ENCODE data around the gene ARFGAP2. TPM values are rescaled to one million over a fixed set of nuclear protein-coding genes. Genes with fewer than 3 reads are reported as not detected.

Gene ARFGAP2
- polyA plus RNA-seq, 1 donor from 2014 or later, result 213 TPM

DNA sequence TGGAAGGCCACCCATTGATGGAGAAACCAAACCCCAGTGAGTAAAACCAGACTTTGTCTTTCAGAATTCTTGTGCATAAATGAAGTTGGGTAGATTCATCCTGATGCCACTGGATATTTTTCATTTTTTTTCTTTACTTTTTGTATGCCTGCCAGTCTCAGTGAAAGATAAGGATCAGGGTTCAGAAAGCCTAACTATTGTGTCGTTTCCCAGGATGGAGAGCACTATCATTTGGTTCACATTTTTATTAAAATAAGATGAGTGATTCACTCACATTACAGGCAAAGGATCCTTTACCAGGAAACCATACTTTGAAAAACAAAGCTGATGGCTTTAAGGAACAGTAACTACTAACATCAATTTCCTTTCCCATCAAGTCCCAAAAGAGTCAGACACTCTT, 52.0 kb downstream of the ARFGAP2 start (continued):
- no peak for TF ChIP-seq MXI1 (conservative IDR thresholded peaks at IDR 0.05; ENCODE audit: poor library complexity, severe bottlenecking)
- no peak for TF ChIP-seq RAD21 (conservative IDR thresholded peaks at IDR 0.05)
- no peak for TF ChIP-seq POLR2AphosphoS5 (IDR thresholded peaks at IDR 0.05)

DNA sequence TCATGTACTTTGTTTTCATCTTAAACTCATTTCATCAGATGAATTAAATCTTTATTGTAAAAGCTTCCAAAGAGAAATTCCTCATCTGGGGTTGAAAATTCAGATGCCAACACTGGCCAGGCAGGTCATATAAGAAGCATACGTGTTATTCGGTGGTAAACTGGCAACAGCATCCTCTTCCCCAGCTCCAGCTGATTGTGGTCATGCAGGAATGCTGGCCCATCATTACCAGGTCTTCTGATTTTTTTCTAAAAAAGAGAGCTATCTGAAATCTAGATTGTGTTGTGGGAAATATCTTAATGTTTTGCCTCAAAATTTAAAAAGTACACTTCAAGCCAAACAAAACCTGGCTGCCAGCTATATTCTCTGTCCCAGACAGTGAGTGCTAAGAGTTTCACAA, 53.6 kb downstream of the ARFGAP2 start:
- H3F3A ChIP-seq (ENCODE audit: insufficient read depth, low read length, poor library complexity, severe bottlenecking), result no peaks in the 10 kb centered on the region
- no peak overlapping the region for H3K4me3 ChIP-seq (ENCODE audit: low read length)
- H2AFZ ChIP-seq (ENCODE audit: low read depth, low read length), result no peak overlapping the region
- H3K27ac ChIP-seq (ENCODE audit: low read length), result no peak overlapping the region
- no peaks in the 10 kb centered on the region for H3K9me3 ChIP-seq (ENCODE audit: low read length)
- H4K20me1 ChIP-seq (ENCODE audit: insufficient read depth), result no peaks in the 10 kb centered on the region
- no peak for TF ChIP-seq MXI1 (conservative IDR thresholded peaks at IDR 0.05; ENCODE audit: poor library complexity, severe bottlenecking)
- TF ChIP-seq EZH2 (IDR thresholded peaks at IDR 0.05; ENCODE audit: borderline replicate concordance, insufficient read depth, low read length, poor library complexity, severe bottlenecking), result no peak
- TF ChIP-seq, protein P1, sequence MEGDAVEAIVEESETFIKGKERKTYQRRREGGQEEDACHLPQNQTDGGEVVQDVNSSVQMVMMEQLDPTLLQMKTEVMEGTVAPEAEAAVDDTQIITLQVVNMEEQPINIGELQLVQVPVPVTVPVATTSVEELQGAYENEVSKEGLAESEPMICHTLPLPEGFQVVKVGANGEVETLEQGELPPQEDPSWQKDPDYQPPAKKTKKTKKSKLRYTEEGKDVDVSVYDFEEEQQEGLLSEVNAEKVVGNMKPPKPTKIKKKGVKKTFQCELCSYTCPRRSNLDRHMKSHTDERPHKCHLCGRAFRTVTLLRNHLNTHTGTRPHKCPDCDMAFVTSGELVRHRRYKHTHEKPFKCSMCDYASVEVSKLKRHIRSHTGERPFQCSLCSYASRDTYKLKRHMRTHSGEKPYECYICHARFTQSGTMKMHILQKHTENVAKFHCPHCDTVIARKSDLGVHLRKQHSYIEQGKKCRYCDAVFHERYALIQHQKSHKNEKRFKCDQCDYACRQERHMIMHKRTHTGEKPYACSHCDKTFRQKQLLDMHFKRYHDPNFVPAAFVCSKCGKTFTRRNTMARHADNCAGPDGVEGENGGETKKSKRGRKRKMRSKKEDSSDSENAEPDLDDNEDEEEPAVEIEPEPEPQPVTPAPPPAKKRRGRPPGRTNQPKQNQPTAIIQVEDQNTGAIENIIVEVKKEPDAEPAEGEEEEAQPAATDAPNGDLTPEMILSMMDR (IDR thresholded peaks at IDR 0.05; ENCODE audit: poor library complexity, severe bottlenecking), result no peak
- TF ChIP-seq TAF1 (IDR thresholded peaks at IDR 0.05; ENCODE audit: low read depth), result no peak
- TF ChIP-seq, protein P2, sequence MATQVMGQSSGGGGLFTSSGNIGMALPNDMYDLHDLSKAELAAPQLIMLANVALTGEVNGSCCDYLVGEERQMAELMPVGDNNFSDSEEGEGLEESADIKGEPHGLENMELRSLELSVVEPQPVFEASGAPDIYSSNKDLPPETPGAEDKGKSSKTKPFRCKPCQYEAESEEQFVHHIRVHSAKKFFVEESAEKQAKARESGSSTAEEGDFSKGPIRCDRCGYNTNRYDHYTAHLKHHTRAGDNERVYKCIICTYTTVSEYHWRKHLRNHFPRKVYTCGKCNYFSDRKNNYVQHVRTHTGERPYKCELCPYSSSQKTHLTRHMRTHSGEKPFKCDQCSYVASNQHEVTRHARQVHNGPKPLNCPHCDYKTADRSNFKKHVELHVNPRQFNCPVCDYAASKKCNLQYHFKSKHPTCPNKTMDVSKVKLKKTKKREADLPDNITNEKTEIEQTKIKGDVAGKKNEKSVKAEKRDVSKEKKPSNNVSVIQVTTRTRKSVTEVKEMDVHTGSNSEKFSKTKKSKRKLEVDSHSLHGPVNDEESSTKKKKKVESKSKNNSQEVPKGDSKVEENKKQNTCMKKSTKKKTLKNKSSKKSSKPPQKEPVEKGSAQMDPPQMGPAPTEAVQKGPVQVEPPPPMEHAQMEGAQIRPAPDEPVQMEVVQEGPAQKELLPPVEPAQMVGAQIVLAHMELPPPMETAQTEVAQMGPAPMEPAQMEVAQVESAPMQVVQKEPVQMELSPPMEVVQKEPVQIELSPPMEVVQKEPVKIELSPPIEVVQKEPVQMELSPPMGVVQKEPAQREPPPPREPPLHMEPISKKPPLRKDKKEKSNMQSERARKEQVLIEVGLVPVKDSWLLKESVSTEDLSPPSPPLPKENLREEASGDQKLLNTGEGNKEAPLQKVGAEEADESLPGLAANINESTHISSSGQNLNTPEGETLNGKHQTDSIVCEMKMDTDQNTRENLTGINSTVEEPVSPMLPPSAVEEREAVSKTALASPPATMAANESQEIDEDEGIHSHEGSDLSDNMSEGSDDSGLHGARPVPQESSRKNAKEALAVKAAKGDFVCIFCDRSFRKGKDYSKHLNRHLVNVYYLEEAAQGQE (IDR thresholded peaks at IDR 0.05; ENCODE audit: borderline replicate concordance), result no peak
- H3K36me3 ChIP-seq (ENCODE audit: insufficient read depth, low read length), result no peaks in the 10 kb centered on the region
- H3K4me2 ChIP-seq (ENCODE audit: low read length), result no peak overlapping the region
- no peaks in the 10 kb centered on the region for H3K79me2 ChIP-seq (replicated peaks; ENCODE audit: insufficient read depth, low read length)
- H3K9ac ChIP-seq (ENCODE audit: low read length), result no peak overlapping the region
- H3K27me3 ChIP-seq (ENCODE audit: insufficient read depth, low read depth, low read length), result no peaks in the 10 kb centered on the region
- no peaks in the 10 kb centered on the region for H3K9me2 ChIP-seq (ENCODE audit: insufficient read depth, low read length)

DNA sequence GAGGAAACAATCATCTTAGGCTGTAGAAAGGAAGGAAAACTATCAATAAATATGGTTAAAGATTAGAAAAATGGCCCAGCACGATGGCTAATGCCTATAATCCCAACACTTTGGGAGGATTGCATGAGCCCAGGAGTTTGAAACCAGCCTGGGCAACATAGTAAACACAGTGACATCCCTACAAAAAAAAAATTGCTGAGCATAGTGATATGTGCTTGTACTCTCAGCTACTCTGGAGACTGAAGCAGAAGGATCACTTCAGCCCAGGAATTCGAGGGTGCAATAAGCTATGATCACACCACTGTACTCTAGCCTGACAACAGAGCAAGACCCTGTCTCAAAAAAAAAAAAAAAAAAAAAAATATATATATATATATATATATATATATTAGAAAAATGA, 54.9 kb downstream of the ARFGAP2 start:
- no peaks in the 10 kb centered on the region for H3K9me2 ChIP-seq (ENCODE audit: insufficient read depth, low read length)
- H2AFZ ChIP-seq (ENCODE audit: low read depth, low read length), result no peak overlapping the region
- H3K9me3 ChIP-seq (ENCODE audit: low read length), result no peaks in the 10 kb centered on the region
- no peaks in the 10 kb centered on the region for H3F3A ChIP-seq (ENCODE audit: insufficient read depth, low read length, poor library complexity, severe bottlenecking)
- H3K27ac ChIP-seq (ENCODE audit: low read length), result no peak overlapping the region
- H3K27me3 ChIP-seq (ENCODE audit: insufficient read depth, low read depth, low read length), result no peaks in the 10 kb centered on the region
- no peak overlapping the region for H3K9ac ChIP-seq (ENCODE audit: low read length)
- no peak overlapping the region for H3K4me3 ChIP-seq (ENCODE audit: low read length)
- no peaks in the 10 kb centered on the region for H3K79me2 ChIP-seq (replicated peaks; ENCODE audit: insufficient read depth, low read length)
- TF ChIP-seq TAF1 (IDR thresholded peaks at IDR 0.05; ENCODE audit: low read depth) (no peak), EZH2 (IDR thresholded peaks at IDR 0.05; ENCODE audit: borderline replicate concordance, insufficient read depth, low read length, poor library complexity, severe bottlenecking) (no peak), RAD21 (conservative IDR thresholded peaks at IDR 0.05) (no peak), MXI1 (conservative IDR thresholded peaks at IDR 0.05; ENCODE audit: poor library complexity, severe bottlenecking) (no peak), POLR2AphosphoS5 (IDR thresholded peaks at IDR 0.05) (no peak), SMC3 (conservative IDR thresholded peaks at IDR 0.05; ENCODE audit: poor library complexity) (no peak), EP300 (conservative IDR thresholded peaks at IDR 0.05; ENCODE audit: poor library complexity, severe bottlenecking) (no peak)
- TF ChIP-seq, protein P1 (IDR thresholded peaks at IDR 0.05; ENCODE audit: poor library complexity, severe bottlenecking), result no peak
- TF ChIP-seq, protein P2 (IDR thresholded peaks at IDR 0.05; ENCODE audit: borderline replicate concordance), result no peak
- no peaks in the 10 kb centered on the region for H4K20me1 ChIP-seq (ENCODE audit: insufficient read depth)
- H3K36me3 ChIP-seq (ENCODE audit: insufficient read depth, low read length), result no peaks in the 10 kb centered on the region
- H3K4me2 ChIP-seq (ENCODE audit: low read length), result no peak overlapping the region
